ENCODE results near the gene SLC25A15. TPM values are rescaled to one million over a fixed set of nuclear protein-coding genes. Genes with fewer than 3 reads are reported as not detected.
"Not testable (repeated sequence)": the region's sequence is repeated elsewhere in the genome, so short reads cannot be mapped to it uniquely, and the experiment has no call there.

Gene SLC25A15
- total and polyA plus RNA-seq, 2 donors (not counting 1 experiment from before 2014, with no cell fraction given) = 2.4 to 3.8 TPM

DNA sequence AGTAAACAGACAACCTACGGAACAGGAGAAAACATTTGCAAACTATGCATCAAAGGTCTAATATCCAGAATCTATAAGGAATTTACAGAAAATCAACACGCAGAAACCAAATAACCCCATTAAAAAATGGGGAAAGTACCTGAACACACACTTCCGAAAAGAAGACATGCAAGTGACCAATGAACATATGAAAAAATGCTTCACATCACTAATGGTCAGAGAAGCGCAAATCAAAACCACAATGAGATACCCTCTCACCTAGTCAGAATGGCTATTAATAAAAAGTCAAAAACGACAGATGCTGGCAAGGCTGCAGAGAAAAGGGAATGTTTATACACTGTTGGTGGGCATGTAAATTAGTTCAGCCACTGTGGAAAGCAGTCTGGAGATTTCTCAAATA is 29.5 kb downstream of the SLC25A15 start:
- ChIA-PET CTCF (no interaction called here), POLR2A (no interaction called here)
- Mint-ChIP-seq H3K27ac (no peak overlapping the region), H3K9me3 (ENCODE audit: insufficient read depth) (peaks cover 2% of the 10 kb centered on the region), H3K27me3 (no peaks in the 10 kb centered on the region), H3K4me3 (no peak overlapping the region), H3K4me1 (peaks cover 20% of the 10 kb centered on the region)
- Histone ChIP-seq H3K9me3 (ENCODE audit: control extremely low read depth in 1 of 3, control insufficient read depth in 2 of 3, insufficient read depth in 1 of 3, low read length in 2 of 3) (no peaks in the 10 kb centered on the region), H3K36me3 (replicated peaks in 1 of 2; ENCODE audit: control extremely low read depth in 1 of 2, control insufficient read depth in 1 of 2, extremely low read depth in 1 of 2, insufficient read depth in 2 of 2, low read length in 1 of 2) (peaks cover 0 to 4% of the 10 kb centered on the region in 2 experiments), H3K4me2 (replicated peaks; ENCODE audit: low read depth, low read length, poor library complexity, severe bottlenecking) (no peak overlapping the region), H3K9ac (ENCODE audit: low read length) (no peak overlapping the region), H3K27me3 (replicated peaks in 1 of 4; ENCODE audit: control extremely low read depth in 1 of 4, control insufficient read depth in 3 of 4, insufficient read depth in 4 of 4, low read length in 3 of 4) (no peaks in the 10 kb centered on the region), H4K20me1 (ENCODE audit: control insufficient read depth, insufficient read depth, low read length, poor library complexity, severe bottlenecking) (no peaks in the 10 kb centered on the region), H3K79me2 (ENCODE audit: control insufficient read depth, insufficient read depth, low read length) (no peaks in the 10 kb centered on the region), H3K4me1 (ENCODE audit: control insufficient read depth in 2 of 2, insufficient read depth in 2 of 2, low read length in 2 of 2) (no peaks in the 10 kb centered on the region), H3K4me3 (ENCODE audit: control extremely low read depth in 1 of 5, extremely low read depth in 1 of 5, insufficient read depth in 1 of 5, low read depth in 2 of 5, low read length in 4 of 5) (no peak overlapping the region), H2AFZ (ENCODE audit: insufficient read depth, low read depth, low read length, poor library complexity, severe bottlenecking) (no peak overlapping the region), H3K27ac (ENCODE audit: low read length in 2 of 2) (no peak overlapping the region)
- 96% methylated on average over 3 of the region's 5 CpGs for WGBS (ENCODE audit: insufficient coverage)
- ATAC-seq (ENCODE audit: low read depth) = no peak
- intact Hi-C loops (cut with micrococcal nuclease) = no loop called here
- TF ChIP-seq EZH2 (IDR thresholded peaks at IDR 0.05; ENCODE audit: borderline replicate concordance, insufficient read depth, low read depth, low read length, poor library complexity, severe bottlenecking) (no peak), CTCF (IDR thresholded peaks at IDR 0.05) (no peak)
- DNase-seq = no peak

- no peak for ATAC-seq (ENCODE audit: low read depth)
- no peak overlapping the region for H3K4me2 ChIP-seq (replicated peaks; ENCODE audit: low read depth, low read length, poor library complexity, severe bottlenecking)
- no peak overlapping the region for H3K27ac ChIP-seq (ENCODE audit: low read length in 2 of 2)
- no CpG with 5 or more reads among the region's 1 CpG for WGBS (ENCODE audit: insufficient coverage)
- DNase-seq = no peak
- no peak overlapping the region for H3K9ac ChIP-seq (ENCODE audit: low read length)
- H4K20me1 ChIP-seq (ENCODE audit: control insufficient read depth, insufficient read depth, low read length, poor library complexity, severe bottlenecking) = no peaks in the 10 kb centered on the region
- CTCF ChIA-PET = no interaction called here
- intact Hi-C loops (cut with micrococcal nuclease) = no loop called here
- H3K36me3 ChIP-seq (replicated peaks in 1 of 2; ENCODE audit: control extremely low read depth in 1 of 2, control insufficient read depth in 1 of 2, extremely low read depth in 1 of 2, insufficient read depth in 2 of 2, low read length in 1 of 2) = no peaks in the 10 kb centered on the region
- H3K4me1 ChIP-seq (ENCODE audit: control insufficient read depth in 2 of 2, insufficient read depth in 2 of 2, low read length in 2 of 2) = no peaks in the 10 kb centered on the region
- Mint-ChIP-seq H3K4me1 (peaks cover 17% of the 10 kb centered on the region), H3K4me3 (no peak overlapping the region), H3K27me3 (no peaks in the 10 kb centered on the region), H3K9me3 (ENCODE audit: insufficient read depth) (peaks cover 2% of the 10 kb centered on the region), H3K27ac (no peak overlapping the region)
- POLR2A ChIA-PET = no interaction called here
- H3K27me3 ChIP-seq (replicated peaks in 1 of 4; ENCODE audit: control extremely low read depth in 1 of 4, control insufficient read depth in 3 of 4, insufficient read depth in 4 of 4, low read length in 3 of 4) = no peaks in the 10 kb centered on the region
- no peaks in the 10 kb centered on the region for H3K79me2 ChIP-seq (ENCODE audit: control insufficient read depth, insufficient read depth, low read length)
- H3K4me3 ChIP-seq (ENCODE audit: control extremely low read depth in 1 of 5, extremely low read depth in 1 of 5, insufficient read depth in 1 of 5, low read depth in 2 of 5, low read length in 4 of 5) = no peak overlapping the region
- no peak overlapping the region for H2AFZ ChIP-seq (ENCODE audit: insufficient read depth, low read depth, low read length, poor library complexity, severe bottlenecking)
- no peaks in the 10 kb centered on the region for H3K9me3 ChIP-seq (ENCODE audit: control extremely low read depth in 1 of 3, control insufficient read depth in 2 of 3, insufficient read depth in 1 of 3, low read length in 2 of 3)
- TF ChIP-seq CTCF (IDR thresholded peaks at IDR 0.05) (no peak), EZH2 (IDR thresholded peaks at IDR 0.05; ENCODE audit: borderline replicate concordance, insufficient read depth, low read depth, low read length, poor library complexity, severe bottlenecking) (no peak)
Observed at GRCh38 chr13:40819797-40820315, 30.4 kb downstream of the SLC25A15 start.

GRCh38 chr13:40839725-40840124 is 50.3 kb downstream of the SLC25A15 start:
- H2AFZ ChIP-seq (ENCODE audit: insufficient read depth, low read depth, low read length, poor library complexity, severe bottlenecking); H3K9me3 Mint-ChIP-seq (ENCODE audit: insufficient read depth); H3K27ac ChIP-seq (ENCODE audit: low read length in 2 of 2); H3K4me1 ChIP-seq (ENCODE audit: control insufficient read depth in 2 of 2, insufficient read depth in 2 of 2, low read length in 2 of 2); H3K27me3 Mint-ChIP-seq; H4K20me1 ChIP-seq (ENCODE audit: control insufficient read depth, insufficient read depth, low read length, poor library complexity, severe bottlenecking); H3K4me3 Mint-ChIP-seq; H3K4me2 ChIP-seq (replicated peaks; ENCODE audit: low read depth, low read length, poor library complexity, severe bottlenecking); H3K9ac ChIP-seq (ENCODE audit: low read length); H3K27me3 ChIP-seq (replicated peaks in 1 of 4; ENCODE audit: control extremely low read depth in 1 of 4, control insufficient read depth in 3 of 4, insufficient read depth in 4 of 4, low read length in 3 of 4); DNase-seq; CTCF ChIA-PET; H3K4me3 ChIP-seq (ENCODE audit: control extremely low read depth in 1 of 5, extremely low read depth in 1 of 5, insufficient read depth in 1 of 5, low read depth in 2 of 5, low read length in 4 of 5); H3K4me1 Mint-ChIP-seq; H3K9me3 ChIP-seq (ENCODE audit: control extremely low read depth in 1 of 3, control insufficient read depth in 2 of 3, insufficient read depth in 1 of 3, low read length in 2 of 3); H3K79me2 ChIP-seq (ENCODE audit: control insufficient read depth, insufficient read depth, low read length); intact Hi-C loops (cut with micrococcal nuclease); H3K27ac Mint-ChIP-seq; H3K36me3 ChIP-seq (replicated peaks in 1 of 2; ENCODE audit: control extremely low read depth in 1 of 2, control insufficient read depth in 1 of 2, extremely low read depth in 1 of 2, insufficient read depth in 2 of 2, low read length in 1 of 2); ATAC-seq (ENCODE audit: low read depth); POLR2A ChIA-PET: not testable (repeated sequence)
- no CpG with 5 or more reads among the region's 2 CpGs for WGBS (ENCODE audit: insufficient coverage)
